Gastroesophageal sphincter (tissue), 4 donors: ENCODE measurements around the gene TMBIM1. TPM values are rescaled to one million over a fixed set of nuclear protein-coding genes. Genes with fewer than 3 reads are reported as not detected.
A peak's percentile ranks its signal among the peaks of the same experiment; 100 is the strongest.

Experiments
- ATAC-seq: fragments of 150-250 bp; one replicate; pipeline ENCODE4 v1.9.1; 2016; ENCODE audit warnings: mild to moderate bottlenecking, moderate library complexity
- H3K27ac ChIP-seq, 4 donors: fragments of 200-600 bp; sonication (generic) in 3 of 4; 1 replicate in 3 of 4; 2 replicates in 1 of 4; pipeline ENCODE4 v1.5.1; 2016 to 2019
- H3K27me3 ChIP-seq: fragments of 200-600 bp; sonication (generic); one replicate; pipeline ENCODE4 v1.5.1; 2019
- H3K36me3 ChIP-seq, 2 donors: fragments of 200-600 bp; sonication (generic); one replicate each; pipeline ENCODE4 v1.5.1; 2019; ENCODE audit warnings: control low read depth in 1 of 2
- H3K4me1 ChIP-seq, 3 donors: fragments of 200-600 bp; sonication (generic); 1 replicate in 2 of 3; 2 replicates in 1 of 3; pipeline ENCODE4 v1.5.1; 2016 to 2019; ENCODE audit warnings: control low read depth in 2 of 3
- H3K4me3 ChIP-seq, 2 donors: fragments of 200-600 bp; sonication (generic); one replicate each; pipeline ENCODE4 v1.5.1; 2019; ENCODE audit warnings: mild to moderate bottlenecking in 1 of 2, moderate library complexity in 1 of 2
- H3K9me3 ChIP-seq, 3 donors: fragments of 200-600 bp; sonication (generic); one replicate each; pipeline ENCODE4 v1.5.1; 2017 to 2019; ENCODE audit warnings: control low read depth in 2 of 3
- EP300 ChIP-seq: sonication (generic); formaldehyde crosslinking; IDR thresholded peaks from one replicate; pipeline ENCODE4 v1.6.1; 2017; ENCODE audit warnings: antibody characterized with exemption, mild to moderate bottlenecking
- POLR2A ChIP-seq, 2 donors: fragments of 450-650 bp; IDR thresholded peaks; one replicate each; pipeline ENCODE4 v1.6.1; 2017; ENCODE audit warnings: antibody characterized with exemption in 2 of 2, mild to moderate bottlenecking in 2 of 2, moderate library complexity in 1 of 2
- POLR2AphosphoS5 ChIP-seq: sonication (generic); formaldehyde crosslinking; IDR thresholded peaks from one replicate; pipeline ENCODE4 v1.6.1; 2017; ENCODE audit warnings: antibody characterized with exemption
- WGBS, 2 donors: methylation state at CpG; one replicate each; pipeline ENCODE4 v1.1.5; 2018; ENCODE audit warnings: low coverage in 1 of 2; 5-methylcytosine and 5-hydroxymethylcytosine counted together
- total RNA-seq, 4 donors: library from RNA; depleted of rRNA; stranded (reverse); fragments of >200 nt; gene quantifications; one replicate each; pipeline ENCODE4 v1.1.0, GENCODE V29; 2016
- TF ChIP-seq, protein P1 (sequence below), 4 experiments: fragments of 200-600 bp in 2 of 4; fragments of 450-650 bp in 2 of 4; sonication (generic) in 1 of 4; IDR thresholded peaks; one replicate each; pipeline ENCODE4 v1.5.1; 2017 to 2019; ENCODE audit warnings: antibody characterized with exemption in 4 of 4, mild to moderate bottlenecking in 2 of 4, moderate library complexity in 2 of 4

TMBIM1 gene
- total RNA-seq, 4 donors from 2014 or later, result 152 to 245 (median 191) TPM

DNA sequence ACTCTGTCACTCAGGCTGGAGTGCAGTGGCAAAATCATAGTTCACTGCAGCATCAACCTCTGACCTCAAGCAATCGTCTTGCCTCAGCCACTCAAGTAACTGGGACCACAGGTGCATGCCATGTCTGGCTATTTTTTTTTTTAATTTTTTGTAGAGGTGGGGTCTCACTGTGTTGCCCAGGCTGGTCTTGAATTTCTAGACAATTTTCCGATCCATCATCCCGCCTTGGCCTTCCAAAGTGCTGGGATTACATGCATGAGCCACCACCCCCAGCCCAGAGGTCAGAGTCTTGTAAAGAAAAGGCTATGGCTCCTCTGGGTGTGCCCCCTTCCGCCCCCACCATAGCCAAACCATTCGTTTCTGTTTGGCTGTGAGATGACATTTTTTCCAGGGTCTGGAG is 13.1 kb upstream of the TMBIM1 start:
- WGBS, 2 donors, result 50 to 80% methylated on average over 2 of the region's 5 CpGs
- TF ChIP-seq POLR2A (IDR thresholded peaks at IDR 0.05) (no peak), EP300 (no peak), POLR2AphosphoS5 (no peak)
- TF ChIP-seq, protein P1, sequence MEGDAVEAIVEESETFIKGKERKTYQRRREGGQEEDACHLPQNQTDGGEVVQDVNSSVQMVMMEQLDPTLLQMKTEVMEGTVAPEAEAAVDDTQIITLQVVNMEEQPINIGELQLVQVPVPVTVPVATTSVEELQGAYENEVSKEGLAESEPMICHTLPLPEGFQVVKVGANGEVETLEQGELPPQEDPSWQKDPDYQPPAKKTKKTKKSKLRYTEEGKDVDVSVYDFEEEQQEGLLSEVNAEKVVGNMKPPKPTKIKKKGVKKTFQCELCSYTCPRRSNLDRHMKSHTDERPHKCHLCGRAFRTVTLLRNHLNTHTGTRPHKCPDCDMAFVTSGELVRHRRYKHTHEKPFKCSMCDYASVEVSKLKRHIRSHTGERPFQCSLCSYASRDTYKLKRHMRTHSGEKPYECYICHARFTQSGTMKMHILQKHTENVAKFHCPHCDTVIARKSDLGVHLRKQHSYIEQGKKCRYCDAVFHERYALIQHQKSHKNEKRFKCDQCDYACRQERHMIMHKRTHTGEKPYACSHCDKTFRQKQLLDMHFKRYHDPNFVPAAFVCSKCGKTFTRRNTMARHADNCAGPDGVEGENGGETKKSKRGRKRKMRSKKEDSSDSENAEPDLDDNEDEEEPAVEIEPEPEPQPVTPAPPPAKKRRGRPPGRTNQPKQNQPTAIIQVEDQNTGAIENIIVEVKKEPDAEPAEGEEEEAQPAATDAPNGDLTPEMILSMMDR (IDR thresholded peaks at IDR 0.05), result no peak
- ATAC-seq, result no peak
- H3K27ac ChIP-seq, result no peak overlapping the region
- H3K4me3 ChIP-seq, result no peak overlapping the region
- no peaks in the 10 kb centered on the region for H3K27me3 ChIP-seq
- H3K36me3 ChIP-seq, result no peaks in the 10 kb centered on the region
- H3K9me3 ChIP-seq, result no peaks in the 10 kb centered on the region
- H3K4me1 ChIP-seq, result peaks cover 0 to 7% (median 0%) of the 10 kb centered on the region in 3 donors

DNA sequence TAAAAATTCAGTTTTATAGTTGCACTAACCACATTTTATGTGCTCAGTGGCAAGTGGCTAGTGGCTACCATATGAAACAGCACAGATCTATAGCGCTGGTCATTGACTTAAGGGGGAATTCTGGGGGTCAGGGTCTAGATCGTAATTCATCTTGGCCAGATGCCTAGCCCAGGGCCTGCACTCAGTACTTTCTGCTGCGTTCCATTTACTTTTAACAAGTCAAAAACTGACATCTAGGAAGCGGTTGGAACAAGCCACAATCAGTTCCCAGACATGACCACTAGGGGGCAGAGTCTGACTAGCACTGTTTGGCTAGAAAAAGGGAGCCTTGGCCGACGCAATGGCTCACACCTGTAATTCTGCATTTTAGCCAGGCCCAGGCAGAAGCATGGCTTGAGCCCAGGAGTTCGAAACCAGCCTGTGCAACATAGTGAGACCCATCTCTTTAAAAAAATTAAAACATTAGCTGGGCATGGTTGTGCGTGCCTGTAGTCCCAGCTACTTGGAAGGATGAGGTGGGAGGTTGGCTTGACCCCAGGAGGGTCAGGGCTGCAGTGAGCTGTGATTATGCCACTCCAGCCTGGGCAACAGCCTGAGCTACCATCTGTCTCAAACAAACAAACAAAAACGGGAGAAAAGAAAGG is 9.0 kb upstream of the TMBIM1 start:
- Histone ChIP-seq H3K4me1 (peaks cover 0 to 13% (median 0%) of the 10 kb centered on the region in 3 donors), H3K4me3 (no peak overlapping the region), H3K27me3 (no peaks in the 10 kb centered on the region), H3K36me3 (no peaks in the 10 kb centered on the region), H3K27ac (no peak overlapping the region), H3K9me3 (no peaks in the 10 kb centered on the region)
- peak; percentile 86 for ATAC-seq
- TF ChIP-seq POLR2A (IDR thresholded peaks at IDR 0.05), result no peak
- TF ChIP-seq, protein P1 (IDR thresholded peaks at IDR 0.05), result peak in 3 of 4 experiments; percentile 97 to 98 (median 98)
- no peak for TF ChIP-seq EP300
- peak; percentile 35 for TF ChIP-seq POLR2AphosphoS5
- WGBS, 2 donors, result 6 to 12% methylated on average over 6 to 9 of the region's 9 CpGs

DNA sequence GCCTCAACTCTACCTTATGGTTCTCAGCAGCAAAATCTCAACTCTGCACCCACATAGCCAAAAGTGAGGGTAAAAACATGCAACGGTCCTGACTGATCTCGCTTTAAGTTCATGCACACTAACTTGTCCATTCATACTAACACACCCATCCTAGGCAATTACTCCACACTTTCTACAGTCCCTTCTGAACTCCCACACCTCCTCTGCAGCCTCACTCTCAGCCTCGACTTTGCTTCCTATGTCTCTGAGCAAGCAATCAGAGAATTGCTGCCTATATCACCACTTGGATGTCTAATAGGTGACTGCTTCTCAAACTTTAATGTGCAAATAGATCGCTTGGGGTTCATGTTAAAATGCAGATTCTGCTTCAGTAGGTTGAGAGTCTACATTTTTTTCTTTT is 7.8 kb upstream of the TMBIM1 start:
- Histone ChIP-seq H3K27me3 (no peaks in the 10 kb centered on the region), H3K4me3 (no peak overlapping the region), H3K4me1 (peaks cover 0 to 17% (median 0%) of the 10 kb centered on the region in 3 donors), H3K27ac (no peak overlapping the region), H3K36me3 (no peaks in the 10 kb centered on the region), H3K9me3 (no peaks in the 10 kb centered on the region)
- WGBS, 2 donors, result 77 to 81% methylated on average over 4 of the region's 4 CpGs
- ATAC-seq, result no peak
- TF ChIP-seq, protein P1 (IDR thresholded peaks at IDR 0.05), result no peak
- TF ChIP-seq POLR2A (IDR thresholded peaks at IDR 0.05) (no peak), POLR2AphosphoS5 (no peak), EP300 (no peak)

DNA sequence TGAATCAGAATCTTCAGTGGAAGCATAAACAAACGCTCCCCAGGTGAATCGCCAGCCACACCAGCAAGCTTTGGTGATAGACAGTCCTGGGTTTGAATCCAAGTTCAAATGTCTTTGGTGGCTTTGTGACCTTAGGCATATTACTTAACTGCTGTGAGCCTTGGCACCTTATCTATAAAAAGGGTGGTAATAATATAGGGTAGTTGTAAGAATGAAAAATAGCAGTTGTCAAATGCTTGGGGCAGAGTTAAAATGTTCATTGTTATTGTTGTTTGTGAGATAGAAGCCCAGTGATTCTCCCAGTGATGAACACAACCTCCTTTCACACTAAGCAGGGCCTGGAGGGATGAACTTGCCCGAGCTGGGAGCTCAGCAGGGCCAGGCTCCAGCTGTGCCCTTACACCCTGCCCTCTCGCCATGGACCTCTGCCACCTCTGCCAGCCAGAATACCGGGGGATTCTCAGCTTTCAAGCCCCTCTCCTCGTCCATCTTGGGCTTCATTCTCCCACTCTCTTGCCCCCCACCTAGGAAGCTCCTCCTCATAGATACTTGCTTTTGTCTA is 6.1 kb upstream of the TMBIM1 start:
- H3K36me3 ChIP-seq, result no peaks in the 10 kb centered on the region
- H3K4me1 ChIP-seq, result peaks cover 0 to 29% (median 0%) of the 10 kb centered on the region in 3 donors
- no peaks in the 10 kb centered on the region for H3K27me3 ChIP-seq
- ATAC-seq, result no peak
- 78% methylated on average over 6 of the region's 6 CpGs; no CpG with 5 or more reads in 1 of the 2 donors for WGBS, 2 donors
- no peaks in the 10 kb centered on the region for H3K9me3 ChIP-seq
- no peak overlapping the region for H3K27ac ChIP-seq
- TF ChIP-seq, protein P1 (IDR thresholded peaks at IDR 0.05), result no peak
- no peak for TF ChIP-seq EP300
- TF ChIP-seq POLR2A (IDR thresholded peaks at IDR 0.05), result no peak
- no peak for TF ChIP-seq POLR2AphosphoS5
- no peak overlapping the region for H3K4me3 ChIP-seq

DNA sequence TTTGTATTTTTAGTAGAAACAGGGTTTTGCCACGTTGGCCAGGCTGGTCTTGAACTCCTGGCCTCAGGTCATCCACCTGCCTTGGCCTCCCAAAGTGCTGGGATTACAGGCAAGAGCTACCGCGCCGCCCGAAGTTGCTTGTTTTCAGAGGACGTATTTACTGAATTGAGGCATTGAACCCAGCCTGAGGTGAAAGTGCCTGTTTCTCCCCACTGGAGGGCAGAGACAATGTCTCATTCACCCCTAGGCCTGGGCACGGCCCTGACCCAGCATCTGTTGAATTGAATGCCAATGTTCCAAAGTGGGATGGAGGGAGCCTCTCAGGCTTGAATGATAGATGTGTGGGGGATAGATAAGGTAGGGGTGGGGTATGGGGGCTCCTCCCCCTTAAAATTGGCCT is 4.5 kb upstream of the TMBIM1 start:
- H3K27ac ChIP-seq, result no peak overlapping the region
- H3K4me3 ChIP-seq, result no peak overlapping the region
- ATAC-seq, result no peak
- H3K4me1 ChIP-seq, result peaks cover 0 to 39% (median 5%) of the 10 kb centered on the region in 3 donors
- TF ChIP-seq POLR2A (IDR thresholded peaks at IDR 0.05) (no peak), POLR2AphosphoS5 (no peak), EP300 (no peak)
- TF ChIP-seq, protein P1 (IDR thresholded peaks at IDR 0.05), result no peak
- H3K9me3 ChIP-seq, result no peaks in the 10 kb centered on the region
- no peaks in the 10 kb centered on the region for H3K27me3 ChIP-seq
- H3K36me3 ChIP-seq, result no peaks in the 10 kb centered on the region
- 47% methylated on average over 2 of the region's 7 CpGs; no CpG with 5 or more reads in 1 of the 2 donors for WGBS, 2 donors
